Measurements from ENCODE around the gene TRAF4.
"Not testable (repeated sequence)": the region's sequence is repeated elsewhere in the genome, so short reads cannot be mapped to it uniquely, and the experiment has no call there.

DNA sequence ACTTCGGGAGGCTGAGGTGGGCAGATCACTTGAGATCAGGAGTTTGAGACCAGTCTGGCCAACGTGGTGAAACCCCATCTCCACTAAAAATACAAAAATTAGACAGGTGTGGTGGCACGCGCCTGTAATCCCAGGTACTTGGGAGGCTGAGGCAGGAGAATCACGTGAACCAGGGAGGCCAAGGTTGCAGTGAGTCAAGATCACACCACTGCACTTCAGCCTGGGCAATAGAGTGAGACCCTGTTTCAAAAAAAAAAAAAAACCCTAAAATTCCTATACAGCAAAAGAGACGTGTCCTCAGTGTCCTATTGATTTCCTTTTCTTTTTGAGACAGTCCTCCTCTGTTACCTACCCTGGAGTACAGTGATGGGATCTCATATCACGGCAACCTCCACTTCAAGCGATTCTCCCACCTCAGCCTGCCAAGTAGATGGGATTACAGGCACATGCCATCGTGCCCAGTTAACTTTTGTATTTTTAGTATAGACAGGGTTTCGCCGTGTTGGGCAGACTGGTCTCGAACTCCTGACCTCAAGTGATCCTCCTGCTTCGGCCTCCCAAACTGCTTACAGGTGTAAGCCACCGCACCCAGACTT lies 51.1 kb downstream of the TRAF4 start:
- TF ChIP-seq CTCF (IDR thresholded peaks at IDR 0.05; ENCODE audit: low read length); EZH2 (IDR thresholded peaks at IDR 0.05; ENCODE audit: borderline replicate concordance, low read length): not testable (repeated sequence)

Data from OCI-LY1 (cell line).